ENCODE data around the gene PROZ. TPM values are rescaled to one million over a fixed set of nuclear protein-coding genes. Genes with fewer than 3 reads are reported as not detected.

The PROZ gene
- total RNA-seq, 2 experiments from 2014 or later: not detected

DNA sequence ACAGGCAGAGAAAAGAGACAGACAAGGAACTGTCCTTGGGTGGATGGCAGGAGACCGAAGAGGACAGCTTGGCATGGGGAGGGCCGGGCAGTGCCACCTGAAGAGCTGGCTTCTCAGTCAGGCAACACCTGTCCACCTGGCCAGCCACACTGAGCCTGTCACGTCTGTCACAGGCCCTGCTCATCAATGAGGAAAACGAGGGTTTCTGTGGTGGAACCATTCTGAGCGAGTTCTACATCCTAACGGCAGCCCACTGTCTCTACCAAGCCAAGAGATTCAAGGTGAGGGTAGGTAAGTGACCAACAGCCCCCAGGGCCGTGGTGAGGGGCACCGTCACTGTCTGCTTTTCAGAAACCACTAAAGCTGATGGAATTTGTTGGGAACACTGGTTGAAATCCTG, 11.2 kb upstream of the PROZ start:
- TF ChIP-seq, protein P1, sequence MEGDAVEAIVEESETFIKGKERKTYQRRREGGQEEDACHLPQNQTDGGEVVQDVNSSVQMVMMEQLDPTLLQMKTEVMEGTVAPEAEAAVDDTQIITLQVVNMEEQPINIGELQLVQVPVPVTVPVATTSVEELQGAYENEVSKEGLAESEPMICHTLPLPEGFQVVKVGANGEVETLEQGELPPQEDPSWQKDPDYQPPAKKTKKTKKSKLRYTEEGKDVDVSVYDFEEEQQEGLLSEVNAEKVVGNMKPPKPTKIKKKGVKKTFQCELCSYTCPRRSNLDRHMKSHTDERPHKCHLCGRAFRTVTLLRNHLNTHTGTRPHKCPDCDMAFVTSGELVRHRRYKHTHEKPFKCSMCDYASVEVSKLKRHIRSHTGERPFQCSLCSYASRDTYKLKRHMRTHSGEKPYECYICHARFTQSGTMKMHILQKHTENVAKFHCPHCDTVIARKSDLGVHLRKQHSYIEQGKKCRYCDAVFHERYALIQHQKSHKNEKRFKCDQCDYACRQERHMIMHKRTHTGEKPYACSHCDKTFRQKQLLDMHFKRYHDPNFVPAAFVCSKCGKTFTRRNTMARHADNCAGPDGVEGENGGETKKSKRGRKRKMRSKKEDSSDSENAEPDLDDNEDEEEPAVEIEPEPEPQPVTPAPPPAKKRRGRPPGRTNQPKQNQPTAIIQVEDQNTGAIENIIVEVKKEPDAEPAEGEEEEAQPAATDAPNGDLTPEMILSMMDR (IDR thresholded peaks at IDR 0.05): no peak
- Mint-ChIP-seq H3K4me1 (ENCODE audit: low read depth) (peaks cover 13% of the 10 kb centered on the region), H3K27ac (no peak overlapping the region), H3K4me3 (no peak overlapping the region), H3K27me3 (peaks cover 6% of the 10 kb centered on the region), H3K9me3 (no peaks in the 10 kb centered on the region), H3K36me3 (ENCODE audit: low read depth) (no peaks in the 10 kb centered on the region)
- no peak for DNase-seq
- intact Hi-C loops (cut with micrococcal nuclease): no loop called here
- ATAC-seq: no peak
- POLR2A ChIA-PET: interaction anchor here (0.6 to 1.1 kb wide), 2 partner anchors 50 to 211 kb away, joined by 3 to 5 read pairs; no protein-coding TSS in a partner anchor
- CTCF ChIA-PET: interaction anchor here (2.1 kb wide), 1 partner anchor 60 kb away, joined by 5 read pairs; no protein-coding TSS in a partner anchor

DNA sequence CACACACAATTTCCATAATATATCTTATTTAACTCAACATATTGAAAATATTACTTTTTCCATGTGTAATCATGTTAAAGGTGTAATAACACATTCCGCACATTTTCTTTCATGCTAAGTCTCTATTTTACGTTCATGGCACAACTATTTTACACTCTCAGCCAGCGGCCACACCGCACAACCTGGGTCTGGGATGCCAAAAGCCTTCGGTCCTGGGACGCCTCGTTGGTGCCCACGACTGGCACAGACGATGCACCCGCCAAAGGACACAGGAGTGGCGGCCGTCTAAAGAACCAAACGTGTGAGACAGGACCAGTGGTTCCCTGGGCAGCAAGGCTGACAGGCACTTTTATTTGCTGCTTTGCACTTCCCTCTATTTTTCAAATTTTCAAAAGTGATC, 10.0 kb upstream of the PROZ start:
- Mint-ChIP-seq H3K27me3 (peaks cover 11% of the 10 kb centered on the region), H3K9me3 (no peaks in the 10 kb centered on the region), H3K36me3 (ENCODE audit: low read depth) (no peaks in the 10 kb centered on the region), H3K4me1 (ENCODE audit: low read depth) (peaks cover 23% of the 10 kb centered on the region), H3K4me3 (no peak overlapping the region), H3K27ac (no peak overlapping the region)
- TF ChIP-seq, protein P1 (IDR thresholded peaks at IDR 0.05): no peak
- intact Hi-C loops (cut with micrococcal nuclease): no loop called here
- ChIA-PET CTCF (no interaction called here), POLR2A (no interaction called here)
- DNase-seq (no peak), ATAC-seq (no peak)

DNA sequence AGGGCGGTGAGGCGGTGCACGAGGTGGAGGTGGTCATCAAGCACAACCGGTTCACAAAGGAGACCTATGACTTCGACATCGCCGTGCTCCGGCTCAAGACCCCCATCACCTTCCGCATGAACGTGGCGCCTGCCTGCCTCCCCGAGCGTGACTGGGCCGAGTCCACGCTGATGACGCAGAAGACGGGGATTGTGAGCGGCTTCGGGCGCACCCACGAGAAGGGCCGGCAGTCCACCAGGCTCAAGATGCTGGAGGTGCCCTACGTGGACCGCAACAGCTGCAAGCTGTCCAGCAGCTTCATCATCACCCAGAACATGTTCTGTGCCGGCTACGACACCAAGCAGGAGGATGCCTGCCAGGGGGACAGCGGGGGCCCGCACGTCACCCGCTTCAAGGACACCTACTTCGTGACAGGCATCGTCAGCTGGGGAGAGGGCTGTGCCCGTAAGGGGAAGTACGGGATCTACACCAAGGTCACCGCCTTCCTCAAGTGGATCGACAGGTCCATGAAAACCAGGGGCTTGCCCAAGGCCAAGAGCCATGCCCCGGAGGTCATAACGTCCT, 9.4 kb upstream of the PROZ start:
- ChIA-PET POLR2A (no interaction called here), CTCF (no interaction called here)
- peaks cover 11% of the 10 kb centered on the region for H3K27me3 Mint-ChIP-seq
- no peak overlapping the region for H3K27ac Mint-ChIP-seq
- no peak overlapping the region for H3K4me3 Mint-ChIP-seq
- DNase-seq (no peak), ATAC-seq (no peak)
- TF ChIP-seq, protein P1 (IDR thresholded peaks at IDR 0.05): no peak
- intact Hi-C loops (cut with micrococcal nuclease): no loop called here
- peaks cover 26% of the 10 kb centered on the region for H3K4me1 Mint-ChIP-seq (ENCODE audit: low read depth)
- no peaks in the 10 kb centered on the region for H3K9me3 Mint-ChIP-seq
- H3K36me3 Mint-ChIP-seq (ENCODE audit: low read depth): no peaks in the 10 kb centered on the region

DNA sequence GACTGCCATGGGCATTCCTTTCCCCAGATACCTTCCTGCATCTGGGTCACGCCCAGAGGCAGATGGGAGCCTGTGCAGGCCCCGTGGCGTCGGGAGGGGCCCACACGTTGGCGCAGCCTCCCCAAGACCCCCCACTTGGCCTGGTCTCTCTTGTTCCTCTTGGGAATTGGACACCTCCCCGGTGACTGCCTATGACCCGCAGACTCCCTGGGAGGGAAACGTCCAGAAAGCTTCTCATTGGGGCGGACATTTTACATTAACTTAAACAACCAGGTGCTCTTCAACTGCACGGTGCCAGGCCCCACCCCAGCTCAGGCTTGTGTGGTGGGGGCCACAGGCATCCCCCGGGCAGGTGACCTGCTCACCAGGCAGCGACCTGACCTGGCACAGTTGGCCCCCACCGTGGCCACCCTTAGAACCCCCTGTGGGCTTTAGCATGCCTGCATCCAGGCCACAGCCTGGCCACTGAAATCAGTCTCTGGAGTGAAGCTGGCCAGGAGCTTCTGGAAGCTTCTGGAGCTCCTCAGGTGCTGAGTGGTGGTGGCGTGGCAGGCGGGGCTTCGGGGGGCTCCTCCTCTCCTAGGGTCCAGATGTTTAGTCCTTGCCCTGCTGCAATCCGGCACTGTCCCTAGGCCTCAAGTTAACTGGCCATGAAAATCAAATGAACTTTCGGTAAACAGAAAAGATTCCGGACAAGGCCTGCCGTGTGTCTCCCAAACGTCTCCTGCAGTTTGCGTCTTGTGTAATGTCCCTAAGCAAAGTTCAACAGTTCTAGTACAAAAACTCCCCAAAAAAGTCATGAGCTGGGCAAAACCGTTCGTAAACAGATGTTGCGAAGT, 8.5 kb upstream of the PROZ start:
- CTCF ChIA-PET: no interaction called here
- H3K4me1 Mint-ChIP-seq (ENCODE audit: low read depth): peaks cover 28% of the 10 kb centered on the region
- H3K9me3 Mint-ChIP-seq: peaks cover 1% of the 10 kb centered on the region
- TF ChIP-seq, protein P1 (IDR thresholded peaks at IDR 0.05): no peak
- ATAC-seq (no peak), DNase-seq (no peak)
- intact Hi-C loops (cut with micrococcal nuclease): no loop called here
- no peak overlapping the region for H3K4me3 Mint-ChIP-seq
- peaks cover 11% of the 10 kb centered on the region for H3K27me3 Mint-ChIP-seq
- H3K36me3 Mint-ChIP-seq (ENCODE audit: low read depth): peaks cover 1% of the 10 kb centered on the region
- POLR2A ChIA-PET: interaction anchor here (0.8 kb wide), 1 partner anchor 18 kb away, joined by 4 read pairs; no protein-coding TSS in a partner anchor
- no peak overlapping the region for H3K27ac Mint-ChIP-seq

Measured in activated CD8-positive, alpha-beta T cell treated with anti-CD3 and anti-CD28 coated beads for 36 hours (primary cell).